Measurements from ENCODE around the gene DGLUCY. TPM values are rescaled to one million over a fixed set of nuclear protein-coding genes. Genes with fewer than 3 reads are reported as not detected.
"Not testable (repeated sequence)": the region's sequence is repeated elsewhere in the genome, so short reads cannot be mapped to it uniquely, and the experiment has no call there.

Gene DGLUCY
- total RNA-seq, 1 donor from 2014 or later: 15.6 TPM

- no peak for DNase-seq (ENCODE audit: low read depth, low spot score)
- peaks cover 9% of the 10 kb centered on the region for H3K4me1 Mint-ChIP-seq
- H3K27ac Mint-ChIP-seq (ENCODE audit: unreplicated experiment): no peak overlapping the region
- no peaks in the 10 kb centered on the region for H3K27me3 Mint-ChIP-seq (ENCODE audit: low read depth)
- no peaks in the 10 kb centered on the region for H3K36me3 Mint-ChIP-seq (ENCODE audit: low read depth)
- H3K4me3 Mint-ChIP-seq: no peak overlapping the region
- H3K9me3 Mint-ChIP-seq: no peaks in the 10 kb centered on the region
- no peak for TF ChIP-seq CTCF (conservative IDR thresholded peaks at IDR 0.05)
Measured at GRCh38 chr14:91078095-91078737, 35.7 kb upstream of the DGLUCY start.

GRCh38 chr14:91080071-91080470, 33.8 kb upstream of the DGLUCY start:
- H3K9me3 Mint-ChIP-seq: no peaks in the 10 kb centered on the region
- H3K4me1 Mint-ChIP-seq: peaks cover 9% of the 10 kb centered on the region
- no peak for TF ChIP-seq CTCF (conservative IDR thresholded peaks at IDR 0.05)
- no peak for DNase-seq (ENCODE audit: low read depth, low spot score)
- H3K27me3 Mint-ChIP-seq (ENCODE audit: low read depth): no peaks in the 10 kb centered on the region
- H3K36me3 Mint-ChIP-seq (ENCODE audit: low read depth): no peaks in the 10 kb centered on the region
- H3K4me3 Mint-ChIP-seq: no peak overlapping the region
- H3K27ac Mint-ChIP-seq (ENCODE audit: unreplicated experiment): no peak overlapping the region

GRCh38 chr14:91082282-91082681, 31.6 kb upstream of the DGLUCY start:
- Mint-ChIP-seq H3K27me3 (ENCODE audit: low read depth) (no peaks in the 10 kb centered on the region), H3K36me3 (ENCODE audit: low read depth) (no peaks in the 10 kb centered on the region), H3K9me3 (no peaks in the 10 kb centered on the region), H3K4me3 (no peak overlapping the region), H3K27ac (ENCODE audit: unreplicated experiment) (no peak overlapping the region), H3K4me1 (peaks cover 5% of the 10 kb centered on the region)
- no peak for DNase-seq (ENCODE audit: low read depth, low spot score)
- no peak for TF ChIP-seq CTCF (conservative IDR thresholded peaks at IDR 0.05)

GRCh38 chr14:91084516-91084915, 29.4 kb upstream of the DGLUCY start:
- H3K4me1 Mint-ChIP-seq: no peaks in the 10 kb centered on the region
- no peak overlapping the region for H3K27ac Mint-ChIP-seq (ENCODE audit: unreplicated experiment)

GRCh38 chr14:91087470-91087869, 26.4 kb upstream of the DGLUCY start:
- not testable (repeated sequence) for H3K27me3 Mint-ChIP-seq (ENCODE audit: low read depth); H3K27ac Mint-ChIP-seq (ENCODE audit: unreplicated experiment); DNase-seq (ENCODE audit: low read depth, low spot score); H3K36me3 Mint-ChIP-seq (ENCODE audit: low read depth); H3K4me3 Mint-ChIP-seq; H3K4me1 Mint-ChIP-seq; H3K9me3 Mint-ChIP-seq

More at GRCh38 chr14:91084516-91084915, 29.4 kb upstream of the DGLUCY start:
- no peak for TF ChIP-seq CTCF (conservative IDR thresholded peaks at IDR 0.05)
- no peak overlapping the region for H3K4me3 Mint-ChIP-seq
- no peaks in the 10 kb centered on the region for H3K36me3 Mint-ChIP-seq (ENCODE audit: low read depth)
- no peak for DNase-seq (ENCODE audit: low read depth, low spot score)
- no peaks in the 10 kb centered on the region for H3K9me3 Mint-ChIP-seq
- H3K27me3 Mint-ChIP-seq (ENCODE audit: low read depth): no peaks in the 10 kb centered on the region

GRCh38 chr14:91088585-91089235, 25.2 kb upstream of the DGLUCY start:
- no peaks in the 10 kb centered on the region for H3K9me3 Mint-ChIP-seq
- H3K27ac Mint-ChIP-seq (ENCODE audit: unreplicated experiment): no peak overlapping the region
- no peak for TF ChIP-seq CTCF (conservative IDR thresholded peaks at IDR 0.05)
- no peak for DNase-seq (ENCODE audit: low read depth, low spot score)
- H3K4me3 Mint-ChIP-seq: no peak overlapping the region
- H3K4me1 Mint-ChIP-seq: no peaks in the 10 kb centered on the region
- no peaks in the 10 kb centered on the region for H3K36me3 Mint-ChIP-seq (ENCODE audit: low read depth)
- no peaks in the 10 kb centered on the region for H3K27me3 Mint-ChIP-seq (ENCODE audit: low read depth)
